VCaP (cell line): Measurements from ENCODE around the gene ACBD5.
"Not testable (repeated sequence)": the region's sequence is repeated elsewhere in the genome, so short reads cannot be mapped to it uniquely, and the experiment has no call there.

Experiments
- H3K27ac ChIP-seq: fragments of 450-650 bp; 2 replicates; pipeline ENCODE4 v1.5.1; 2017
- CTCF ChIP-seq: fragments of 450-650 bp; conservative IDR thresholded peaks from 2 replicates; pipeline ENCODE4 v1.5.1; 2017; ENCODE audit warnings: mild to moderate bottlenecking, moderate library complexity

Gene ACBD5

GRCh38 chr10:27244976-27245375 lies 4.4 kb upstream of the ACBD5 start:
- no peak for TF ChIP-seq CTCF
- H3K27ac ChIP-seq = no peak overlapping the region

- TF ChIP-seq CTCF = no peak
- H3K27ac ChIP-seq = peak overlapping the region; percentile 97
These were observed 2.5 kb upstream of the ACBD5 start for GRCh38 chr10:27242951-27243551.

- H3K27ac ChIP-seq = peak overlapping the region; percentile 97
- no peak for TF ChIP-seq CTCF
These were observed 1.9 kb upstream of the ACBD5 start for GRCh38 chr10:27242473-27242950.

- H3K27ac ChIP-seq = peak overlapping the region; percentile 97
- TF ChIP-seq CTCF = peak; percentile 52
These were observed 1.3 kb upstream of the ACBD5 start for GRCh38 chr10:27241652-27242472.

- no peak for TF ChIP-seq CTCF
- H3K27ac ChIP-seq = peak overlapping the region; percentile 97
These were observed 534 bp upstream of the ACBD5 start for GRCh38 chr10:27241010-27241651.

GRCh38 chr10:27237531-27237930 lies 3.1 kb downstream of the ACBD5 start:
- H3K27ac ChIP-seq = not testable (repeated sequence)

GRCh38 chr10:27236589-27237128 lies 3.9 kb downstream of the ACBD5 start:
- H3K27ac ChIP-seq = peak overlapping the region; percentile 20; the same call in 1 of the 2 replicates

- H3K27ac ChIP-seq = peak overlapping the region; percentile 20; the same call in 1 of the 2 replicates
- TF ChIP-seq CTCF = no peak
These were observed 4.9 kb downstream of the ACBD5 start for GRCh38 chr10:27235706-27236105.
